ENCODE data around the gene FYCO1. TPM values are rescaled to one million over a fixed set of nuclear protein-coding genes. Genes with fewer than 3 reads are reported as not detected.

Gene FYCO1
- total RNA-seq, 4 donors from 2014 or later, result 45.3 to 64.5 (median 53.7) TPM

GRCh38 chr3:45880725-45881077 lies 114.9 kb downstream of the FYCO1 start:
- Histone ChIP-seq H3K27ac (no peak overlapping the region), H3K9me3 (no peaks in the 10 kb centered on the region), H3K27me3 (no peaks in the 10 kb centered on the region), H3K4me3 (no peak overlapping the region), H3K4me1 (no peaks in the 10 kb centered on the region), H3K36me3 (no peaks in the 10 kb centered on the region)
- TF ChIP-seq CTCF (IDR thresholded peaks at IDR 0.05) (no peak), POLR2A (IDR thresholded peaks at IDR 0.05) (no peak), POLR2AphosphoS5 (IDR thresholded peaks at IDR 0.05) (no peak), EP300 (IDR thresholded peaks at IDR 0.05) (no peak)
- 77% methylated on average over 3 of the region's 3 CpGs for WGBS
- DNase-seq (ENCODE audit: low spot score in 2 of 2), result no peak

- Histone ChIP-seq H3K27ac (no peak overlapping the region), H3K4me1 (no peaks in the 10 kb centered on the region), H3K4me3 (no peak overlapping the region), H3K27me3 (no peaks in the 10 kb centered on the region), H3K9me3 (no peaks in the 10 kb centered on the region), H3K36me3 (no peaks in the 10 kb centered on the region)
- TF ChIP-seq CTCF (IDR thresholded peaks at IDR 0.05), result no peak
- no peak for TF ChIP-seq EP300 (IDR thresholded peaks at IDR 0.05)
- TF ChIP-seq POLR2A (IDR thresholded peaks at IDR 0.05), result no peak
- no peak for TF ChIP-seq POLR2AphosphoS5 (IDR thresholded peaks at IDR 0.05)
- no peak for DNase-seq (ENCODE audit: low spot score in 2 of 2)
- 87% methylated on average over 2 of the region's 2 CpGs for WGBS
These were observed 117.5 kb downstream of the FYCO1 start for GRCh38 chr3:45878124-45878523.

- Histone ChIP-seq H3K9me3 (no peaks in the 10 kb centered on the region), H3K27me3 (no peaks in the 10 kb centered on the region), H3K36me3 (no peaks in the 10 kb centered on the region), H3K4me1 (no peaks in the 10 kb centered on the region), H3K27ac (no peak overlapping the region), H3K4me3 (no peak overlapping the region)
- TF ChIP-seq POLR2A (IDR thresholded peaks at IDR 0.05), result no peak
- WGBS, result 80% methylated on average over 5 of the region's 5 CpGs
- no peak for DNase-seq (ENCODE audit: low spot score in 2 of 2)
These were observed 120.8 kb downstream of the FYCO1 start for GRCh38 chr3:45874677-45875346.

- no peaks in the 10 kb centered on the region for H3K36me3 ChIP-seq
- no peaks in the 10 kb centered on the region for H3K9me3 ChIP-seq
- 91% methylated on average over 4 of the region's 4 CpGs for WGBS
- no peaks in the 10 kb centered on the region for H3K4me1 ChIP-seq
- no peaks in the 10 kb centered on the region for H3K27me3 ChIP-seq
- DNase-seq (ENCODE audit: low spot score in 2 of 2), result no peak
- H3K27ac ChIP-seq, result no peak overlapping the region
- TF ChIP-seq POLR2A (IDR thresholded peaks at IDR 0.05) (no peak), CTCF (IDR thresholded peaks at IDR 0.05) (no peak), EP300 (IDR thresholded peaks at IDR 0.05) (no peak), POLR2AphosphoS5 (IDR thresholded peaks at IDR 0.05) (no peak)
- no peak overlapping the region for H3K4me3 ChIP-seq
These were observed 122.0 kb downstream of the FYCO1 start for GRCh38 chr3:45873638-45874037.

- Histone ChIP-seq H3K27me3 (no peaks in the 10 kb centered on the region), H3K9me3 (no peaks in the 10 kb centered on the region), H3K36me3 (no peaks in the 10 kb centered on the region), H3K4me1 (no peaks in the 10 kb centered on the region), H3K27ac (no peak overlapping the region), H3K4me3 (no peak overlapping the region)
- DNase-seq (ENCODE audit: low spot score in 2 of 2), result no peak
- TF ChIP-seq EP300 (IDR thresholded peaks at IDR 0.05) (no peak), POLR2A (IDR thresholded peaks at IDR 0.05) (no peak), POLR2AphosphoS5 (IDR thresholded peaks at IDR 0.05) (no peak), CTCF (IDR thresholded peaks at IDR 0.05) (no peak)
These were observed 122.6 kb downstream of the FYCO1 start for GRCh38 chr3:45873036-45873435.

- H3K36me3 ChIP-seq, result no peaks in the 10 kb centered on the region
- H3K4me3 ChIP-seq, result no peak overlapping the region
- no peak for DNase-seq (ENCODE audit: low spot score in 2 of 2)
- no peaks in the 10 kb centered on the region for H3K9me3 ChIP-seq
- 78% methylated on average over 2 of the region's 2 CpGs for WGBS
- no peak overlapping the region for H3K27ac ChIP-seq
- no peaks in the 10 kb centered on the region for H3K4me1 ChIP-seq
- no peak for TF ChIP-seq POLR2A (IDR thresholded peaks at IDR 0.05)
- no peaks in the 10 kb centered on the region for H3K27me3 ChIP-seq
These were observed 123.1 kb downstream of the FYCO1 start for GRCh38 chr3:45872569-45872968.
